Neural cell (in vitro differentiated cells): ENCODE data around the gene LY6G5B.

Source experiments
- CTCF ChIP-seq: fragments of 450-650 bp; IDR thresholded peaks from 2 replicates; pipeline ENCODE4 v1.5.1; 2014; ENCODE audit warnings: antibody characterized with exemption, mild to moderate bottlenecking, moderate library complexity; ENCODE audit not compliant: poor library complexity, severe bottlenecking
- EP300 ChIP-seq: fragments of 450-650 bp; conservative IDR thresholded peaks from 2 replicates; pipeline ENCODE4 v1.6.1; 2014; ENCODE audit warnings: antibody characterized with exemption, mild to moderate bottlenecking, moderate library complexity; ENCODE audit not compliant: poor library complexity, severe bottlenecking
- EZH2 ChIP-seq: fragments of 200-600, 300-800 bp; shearing (Covaris generic), sonication (generic); IDR thresholded peaks from 2 replicates; pipeline ENCODE4 v1.6.1; 2014; ENCODE audit warnings: antibody characterized with exemption, low read length, borderline replicate concordance, mild to moderate bottlenecking; ENCODE audit not compliant: insufficient read depth, poor library complexity, severe bottlenecking
- MXI1 ChIP-seq: fragments of 450-650 bp; conservative IDR thresholded peaks from 2 replicates; pipeline ENCODE4 v1.6.1; 2014; ENCODE audit warnings: antibody characterized with exemption, mild to moderate bottlenecking; ENCODE audit not compliant: poor library complexity, severe bottlenecking
- POLR2AphosphoS5 ChIP-seq: IDR thresholded peaks from 2 replicates; pipeline ENCODE4 v1.6.1; 2012
- SMC3 ChIP-seq: fragments of 450-650 bp; conservative IDR thresholded peaks from 2 replicates; pipeline ENCODE4 v1.6.1; 2014; ENCODE audit warnings: antibody characterized with exemption, mild to moderate bottlenecking, moderate library complexity; ENCODE audit not compliant: poor library complexity
- TF ChIP-seq, protein P1 (sequence below): IDR thresholded peaks from 2 replicates; pipeline ENCODE4 v1.6.1; 2012; ENCODE audit warnings: borderline replicate concordance

DNA sequence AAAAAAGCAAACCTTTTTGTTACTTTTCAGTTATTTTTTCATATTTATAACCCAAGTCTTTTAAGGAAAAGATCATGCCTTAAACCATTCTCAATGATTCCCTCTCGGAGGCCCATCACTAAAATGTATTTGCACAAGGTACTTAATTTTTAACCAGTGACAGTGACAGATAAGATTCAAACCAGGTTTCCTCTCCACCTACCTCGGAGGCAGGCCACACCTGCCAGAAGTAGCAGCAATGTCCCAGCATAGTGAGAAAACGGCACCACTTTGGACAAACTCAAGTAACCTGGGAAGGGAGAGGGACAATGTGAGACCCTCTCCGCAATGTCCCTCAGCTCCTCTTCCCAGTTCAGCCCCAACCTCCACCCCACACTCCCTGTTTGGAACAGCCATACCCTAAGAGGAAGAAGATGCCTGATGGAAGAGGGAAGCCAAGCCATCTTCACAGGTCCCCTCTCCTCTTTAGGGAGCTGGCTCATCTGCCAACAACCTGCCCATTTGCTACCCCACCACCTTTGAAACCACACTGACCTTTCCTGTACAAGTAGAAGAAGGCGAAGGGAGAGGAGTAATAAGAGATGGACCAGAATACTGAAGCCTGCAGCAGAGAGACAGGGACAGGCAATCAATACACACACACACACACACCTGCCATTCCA is 31.1 kb downstream of the LY6G5B start:
- TF ChIP-seq CTCF (no peak), EZH2 (no peak), SMC3 (no peak), POLR2AphosphoS5 (no peak), EP300 (no peak), MXI1 (no peak)
- TF ChIP-seq, protein P1, sequence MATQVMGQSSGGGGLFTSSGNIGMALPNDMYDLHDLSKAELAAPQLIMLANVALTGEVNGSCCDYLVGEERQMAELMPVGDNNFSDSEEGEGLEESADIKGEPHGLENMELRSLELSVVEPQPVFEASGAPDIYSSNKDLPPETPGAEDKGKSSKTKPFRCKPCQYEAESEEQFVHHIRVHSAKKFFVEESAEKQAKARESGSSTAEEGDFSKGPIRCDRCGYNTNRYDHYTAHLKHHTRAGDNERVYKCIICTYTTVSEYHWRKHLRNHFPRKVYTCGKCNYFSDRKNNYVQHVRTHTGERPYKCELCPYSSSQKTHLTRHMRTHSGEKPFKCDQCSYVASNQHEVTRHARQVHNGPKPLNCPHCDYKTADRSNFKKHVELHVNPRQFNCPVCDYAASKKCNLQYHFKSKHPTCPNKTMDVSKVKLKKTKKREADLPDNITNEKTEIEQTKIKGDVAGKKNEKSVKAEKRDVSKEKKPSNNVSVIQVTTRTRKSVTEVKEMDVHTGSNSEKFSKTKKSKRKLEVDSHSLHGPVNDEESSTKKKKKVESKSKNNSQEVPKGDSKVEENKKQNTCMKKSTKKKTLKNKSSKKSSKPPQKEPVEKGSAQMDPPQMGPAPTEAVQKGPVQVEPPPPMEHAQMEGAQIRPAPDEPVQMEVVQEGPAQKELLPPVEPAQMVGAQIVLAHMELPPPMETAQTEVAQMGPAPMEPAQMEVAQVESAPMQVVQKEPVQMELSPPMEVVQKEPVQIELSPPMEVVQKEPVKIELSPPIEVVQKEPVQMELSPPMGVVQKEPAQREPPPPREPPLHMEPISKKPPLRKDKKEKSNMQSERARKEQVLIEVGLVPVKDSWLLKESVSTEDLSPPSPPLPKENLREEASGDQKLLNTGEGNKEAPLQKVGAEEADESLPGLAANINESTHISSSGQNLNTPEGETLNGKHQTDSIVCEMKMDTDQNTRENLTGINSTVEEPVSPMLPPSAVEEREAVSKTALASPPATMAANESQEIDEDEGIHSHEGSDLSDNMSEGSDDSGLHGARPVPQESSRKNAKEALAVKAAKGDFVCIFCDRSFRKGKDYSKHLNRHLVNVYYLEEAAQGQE = no peak
